Upper lobe of left lung (tissue), 6 donors: ENCODE data around the gene ITFG1. TPM values are rescaled to one million over a fixed set of nuclear protein-coding genes. Genes with fewer than 3 reads are reported as not detected.
A peak's percentile ranks its signal among the peaks of the same experiment; 100 is the strongest.

ENCODE experiments used
- ATAC-seq, 2 donors: fragments of 200-7000 bp; cut with Tn5 transposase; one replicate each; pipeline ENCODE4 v1.9.1; 2022; ENCODE audit warnings: mild to moderate bottlenecking in 2 of 2, moderate library complexity in 2 of 2; ENCODE audit not compliant: low FRiP score in 2 of 2
- DNase-seq, 2 donors: peaks; one replicate each; pipeline ENCODE4 v3.0.0-alpha.2; 2019 to 2020
- H3K27ac ChIP-seq, 4 donors: fragments of 200-600 bp; sonication (generic); one replicate each; pipeline ENCODE4 v1.5.1; 2016 to 2019
- H3K27me3 ChIP-seq, 4 donors: fragments of 200-600 bp; sonication (generic); one replicate each; pipeline ENCODE4 v1.5.1; 2017 to 2019
- H3K36me3 ChIP-seq, 4 donors: fragments of 200-600 bp; sonication (generic); one replicate each; pipeline ENCODE4 v1.5.1; 2016 to 2019
- H3K4me1 ChIP-seq, 4 donors: fragments of 200-600 bp; sonication (generic); one replicate each; pipeline ENCODE4 v1.5.1; 2018 to 2019
- H3K4me3 ChIP-seq, 4 donors: fragments of 200-600 bp; sonication (generic); one replicate each; pipeline ENCODE4 v1.5.1; 2017 to 2019; ENCODE audit warnings: mild to moderate bottlenecking in 2 of 4, moderate library complexity in 1 of 4
- H3K9me3 ChIP-seq, 4 donors: fragments of 200-600 bp; sonication (generic); one replicate each; pipeline ENCODE4 v1.5.1; 2018 to 2019
- CTCF ChIP-seq, 6 experiments: fragments of 450-650 bp in 4 of 6; fragments of 200-600 bp in 2 of 6; sonication (generic) in 2 of 6; IDR thresholded peaks; one replicate each; pipeline ENCODE4 v1.5.1; 2016 to 2019; ENCODE audit warnings: antibody characterized with exemption in 6 of 6
- EP300 ChIP-seq, 4 donors: sonication (generic); formaldehyde crosslinking; IDR thresholded peaks; one replicate each; pipeline ENCODE4 v1.5.1; 2017; ENCODE audit warnings: antibody characterized with exemption in 4 of 4, control low read depth in 2 of 4
- POLR2A ChIP-seq, 4 donors: fragments of 450-650 bp; IDR thresholded peaks; one replicate each; pipeline ENCODE4 v1.5.1; 2016 to 2017; ENCODE audit warnings: antibody characterized with exemption in 4 of 4, mild to moderate bottlenecking in 2 of 4
- POLR2AphosphoS5 ChIP-seq, 2 donors: sonication (generic); formaldehyde crosslinking; IDR thresholded peaks; one replicate each; pipeline ENCODE4 v1.5.1; 2017; ENCODE audit warnings: antibody characterized with exemption in 2 of 2
- WGBS, 2 donors: methylation state at CpG; one replicate each; pipeline ENCODE4 v1.1.5; 2017 to 2018; 5-methylcytosine and 5-hydroxymethylcytosine counted together
- total RNA-seq, 6 donors: library from RNA; depleted of rRNA in 4 of 6; stranded (reverse); fragments of >200 nt in 4 of 6; gene quantifications; one replicate each; pipeline versions ENCODE4 v1.1.0 to v1.2.1, GENCODE V29; 2016 to 2021
- donor health status: DM: no; HTN: no; CAD: no; lungs with moderate emphysema.
- donor health status: DM: no; HTN: yes; CAD: no; lungs with severe emphysema.

ITFG1 gene
- total RNA-seq, 6 donors from 2014 or later: 23.7 to 58.1 (median 43.6) TPM

- ATAC-seq: no peak
- no peak for TF ChIP-seq POLR2A (IDR thresholded peaks at IDR 0.05)
- TF ChIP-seq EP300 (IDR thresholded peaks at IDR 0.05): no peak
- Histone ChIP-seq H3K4me1 (peaks cover 9 to 21% (median 20%) of the 10 kb centered on the region in 4 donors), H3K36me3 (no peaks in the 10 kb centered on the region), H3K9me3 (peaks cover 9 to 27% (median 19%) of the 10 kb centered on the region in 4 donors), H3K27ac (peak overlapping the region in 3 of 4 donors; percentile 48 to 87 (median 82)), H3K27me3 (no peaks in the 10 kb centered on the region), H3K4me3 (no peak overlapping the region)
- 55 to 56% methylated on average over 1 of the region's 1 CpG for WGBS, 2 donors
- no peak for DNase-seq
Observed at GRCh38 chr16:47492036-47492427, 31.2 kb upstream of the ITFG1 start.

GRCh38 chr16:47490471-47490870 lies 29.6 kb upstream of the ITFG1 start:
- DNase-seq (no peak), ATAC-seq (no peak)
- Histone ChIP-seq H3K4me1 (peaks cover 9 to 21% (median 19%) of the 10 kb centered on the region in 4 donors), H3K4me3 (no peak overlapping the region), H3K27me3 (no peaks in the 10 kb centered on the region), H3K9me3 (peaks cover 9 to 27% (median 19%) of the 10 kb centered on the region in 4 donors), H3K27ac (no peak overlapping the region), H3K36me3 (no peaks in the 10 kb centered on the region)
- TF ChIP-seq EP300 (IDR thresholded peaks at IDR 0.05) (no peak), POLR2AphosphoS5 (IDR thresholded peaks at IDR 0.05) (no peak), CTCF (IDR thresholded peaks at IDR 0.05) (no peak), POLR2A (IDR thresholded peaks at IDR 0.05) (no peak)

GRCh38 chr16:47488051-47488450 lies 27.2 kb upstream of the ITFG1 start:
- WGBS, 2 donors: 96 to 99% methylated on average over 3 of the region's 3 CpGs
- Histone ChIP-seq H3K4me1 (peaks cover 0 to 9% (median 9%) of the 10 kb centered on the region in 4 donors), H3K36me3 (no peaks in the 10 kb centered on the region), H3K27me3 (no peaks in the 10 kb centered on the region), H3K27ac (no peak overlapping the region), H3K9me3 (peaks cover 9 to 27% (median 19%) of the 10 kb centered on the region in 4 donors), H3K4me3 (no peak overlapping the region)
- DNase-seq: no peak
- ATAC-seq: no peak
- no peak for TF ChIP-seq POLR2AphosphoS5 (IDR thresholded peaks at IDR 0.05)
- TF ChIP-seq POLR2A (IDR thresholded peaks at IDR 0.05): no peak
- no peak for TF ChIP-seq CTCF (IDR thresholded peaks at IDR 0.05)
- TF ChIP-seq EP300 (IDR thresholded peaks at IDR 0.05): no peak

GRCh38 chr16:47486856-47487255 lies 26.0 kb upstream of the ITFG1 start:
- H3K27me3 ChIP-seq: no peaks in the 10 kb centered on the region
- H3K4me1 ChIP-seq: no peaks in the 10 kb centered on the region
- DNase-seq (no peak), ATAC-seq (no peak)
- H3K9me3 ChIP-seq: peaks cover 9 to 27% (median 19%) of the 10 kb centered on the region in 4 donors
- TF ChIP-seq CTCF (IDR thresholded peaks at IDR 0.05) (no peak), POLR2A (IDR thresholded peaks at IDR 0.05) (no peak), EP300 (IDR thresholded peaks at IDR 0.05) (no peak), POLR2AphosphoS5 (IDR thresholded peaks at IDR 0.05) (no peak)
- no peak overlapping the region for H3K27ac ChIP-seq
- no peak overlapping the region for H3K4me3 ChIP-seq
- no peaks in the 10 kb centered on the region for H3K36me3 ChIP-seq

- ATAC-seq (no peak), DNase-seq (no peak)
- Histone ChIP-seq H3K9me3 (peaks cover 0 to 2% (median 0%) of the 10 kb centered on the region in 4 donors), H3K27me3 (no peaks in the 10 kb centered on the region), H3K27ac (no peak overlapping the region), H3K4me1 (no peaks in the 10 kb centered on the region), H3K4me3 (no peak overlapping the region), H3K36me3 (peaks cover 0 to 4% (median 0%) of the 10 kb centered on the region in 4 donors)
- TF ChIP-seq CTCF (IDR thresholded peaks at IDR 0.05) (no peak), POLR2A (IDR thresholded peaks at IDR 0.05) (no peak), POLR2AphosphoS5 (IDR thresholded peaks at IDR 0.05) (no peak), EP300 (IDR thresholded peaks at IDR 0.05) (no peak)
- 96 to 100% methylated on average over 2 of the region's 2 CpGs for WGBS, 2 donors
Observed at GRCh38 chr16:47483616-47484015, 22.8 kb upstream of the ITFG1 start.
